Measurements from ENCODE around the gene PAK1IP1. TPM values are rescaled to one million over a fixed set of nuclear protein-coding genes. Genes with fewer than 3 reads are reported as not detected.
"Not testable (repeated sequence)": the region's sequence is repeated elsewhere in the genome, so short reads cannot be mapped to it uniquely, and the experiment has no call there.

Gene PAK1IP1
- total RNA-seq, 1 experiment from 2014 or later: 25.9 TPM

- Mint-ChIP-seq H3K27me3 (ENCODE audit: insufficient read depth, unreplicated experiment) (no peaks in the 10 kb centered on the region), H3K36me3 (ENCODE audit: insufficient read depth, unreplicated experiment) (peaks cover 10% of the 10 kb centered on the region), H3K9me3 (ENCODE audit: unreplicated experiment) (no peaks in the 10 kb centered on the region), H3K27ac (ENCODE audit: unreplicated experiment) (no peak overlapping the region), H3K4me1 (ENCODE audit: low read depth, unreplicated experiment) (peaks cover 13% of the 10 kb centered on the region), H3K4me3 (ENCODE audit: unreplicated experiment) (no peak overlapping the region)
- BruUV-seq (replicated peaks): no TSS peak
- POLR2A ChIA-PET: no interaction called here
- peaks cover 25% of the 10 kb centered on the region for H3K4me1 ChIP-seq
- H3K36me3 ChIP-seq (ENCODE audit: control insufficient read depth, insufficient read depth, low read length): no peaks in the 10 kb centered on the region
- no peaks in the 10 kb centered on the region for H3K27me3 ChIP-seq (replicated peaks; ENCODE audit: control insufficient read depth, insufficient read depth, low read length)
- intact Hi-C loops (cut with micrococcal nuclease; ENCODE audit: unreplicated experiment): no loop called here
- no peak for DNase-seq
- no peak for TF ChIP-seq CTCF (IDR thresholded peaks at IDR 0.05; ENCODE audit: insufficient read depth in 1 of 2, low read depth in 1 of 2, low read length in 1 of 2, severe bottlenecking in 1 of 2, unreplicated experiment in 1 of 2)
- H3K9me3 ChIP-seq: no peaks in the 10 kb centered on the region
- CTCF ChIA-PET: no interaction called here
- no peak overlapping the region for H3K4me3 ChIP-seq (ENCODE audit: low read depth, low read length)
Measured at GRCh38 chr6:10736731-10737130, 42.0 kb downstream of the PAK1IP1 start.

GRCh38 chr6:10740061-10740460 lies 45.3 kb downstream of the PAK1IP1 start:
- H3K9me3 ChIP-seq: no peaks in the 10 kb centered on the region
- CTCF ChIA-PET: no interaction called here
- peaks cover 8% of the 10 kb centered on the region for H3K4me1 ChIP-seq
- no peaks in the 10 kb centered on the region for H3K27me3 ChIP-seq (replicated peaks; ENCODE audit: control insufficient read depth, insufficient read depth, low read length)
- no peak overlapping the region for H3K4me3 ChIP-seq (ENCODE audit: low read depth, low read length)
- Mint-ChIP-seq H3K4me3 (ENCODE audit: unreplicated experiment) (no peak overlapping the region), H3K9me3 (ENCODE audit: unreplicated experiment) (no peaks in the 10 kb centered on the region), H3K36me3 (ENCODE audit: insufficient read depth, unreplicated experiment) (no peaks in the 10 kb centered on the region), H3K27ac (ENCODE audit: unreplicated experiment) (no peak overlapping the region), H3K4me1 (ENCODE audit: low read depth, unreplicated experiment) (peaks cover 5% of the 10 kb centered on the region), H3K27me3 (ENCODE audit: insufficient read depth, unreplicated experiment) (no peaks in the 10 kb centered on the region)
- TF ChIP-seq CTCF (IDR thresholded peaks at IDR 0.05; ENCODE audit: insufficient read depth in 1 of 2, low read depth in 1 of 2, low read length in 1 of 2, severe bottlenecking in 1 of 2, unreplicated experiment in 1 of 2): no peak
- BruUV-seq (replicated peaks): no TSS peak
- H3K36me3 ChIP-seq (ENCODE audit: control insufficient read depth, insufficient read depth, low read length): no peaks in the 10 kb centered on the region
- no peak for DNase-seq
- POLR2A ChIA-PET: no interaction called here
- intact Hi-C loops (cut with micrococcal nuclease; ENCODE audit: unreplicated experiment): no loop called here

- H3K9me3 Mint-ChIP-seq (ENCODE audit: unreplicated experiment); H3K4me3 Mint-ChIP-seq (ENCODE audit: unreplicated experiment); H3K27me3 Mint-ChIP-seq (ENCODE audit: insufficient read depth, unreplicated experiment); CTCF ChIA-PET; H3K4me1 Mint-ChIP-seq (ENCODE audit: low read depth, unreplicated experiment); H3K36me3 ChIP-seq (ENCODE audit: control insufficient read depth, insufficient read depth, low read length); POLR2A ChIA-PET; H3K4me3 ChIP-seq (ENCODE audit: low read depth, low read length); H3K27me3 ChIP-seq (replicated peaks; ENCODE audit: control insufficient read depth, insufficient read depth, low read length); DNase-seq; H3K36me3 Mint-ChIP-seq (ENCODE audit: insufficient read depth, unreplicated experiment); intact Hi-C loops (cut with micrococcal nuclease; ENCODE audit: unreplicated experiment); H3K27ac Mint-ChIP-seq (ENCODE audit: unreplicated experiment); BruUV-seq (replicated peaks); H3K9me3 ChIP-seq; H3K4me1 ChIP-seq: not testable (repeated sequence)
Measured at GRCh38 chr6:10741643-10742042, 46.9 kb downstream of the PAK1IP1 start.

- intact Hi-C loops (cut with micrococcal nuclease; ENCODE audit: unreplicated experiment): no loop called here
- no peak for DNase-seq
- no peaks in the 10 kb centered on the region; the same call in 1 of the 2 replicates for H3K4me1 ChIP-seq
- no peaks in the 10 kb centered on the region for H3K9me3 ChIP-seq
- peaks cover 8% of the 10 kb centered on the region for H3K4me1 Mint-ChIP-seq (ENCODE audit: low read depth, unreplicated experiment)
- POLR2A ChIA-PET: no interaction called here
- H3K27me3 ChIP-seq (replicated peaks; ENCODE audit: control insufficient read depth, insufficient read depth, low read length): no peaks in the 10 kb centered on the region
- CTCF ChIA-PET: no interaction called here
- BruUV-seq (replicated peaks): no TSS peak
- TF ChIP-seq CTCF (IDR thresholded peaks at IDR 0.05; ENCODE audit: insufficient read depth in 1 of 2, low read depth in 1 of 2, low read length in 1 of 2, severe bottlenecking in 1 of 2, unreplicated experiment in 1 of 2): no peak
- H3K9me3 Mint-ChIP-seq (ENCODE audit: unreplicated experiment): no peaks in the 10 kb centered on the region
- no peaks in the 10 kb centered on the region for H3K36me3 ChIP-seq (ENCODE audit: control insufficient read depth, insufficient read depth, low read length)
- H3K36me3 Mint-ChIP-seq (ENCODE audit: insufficient read depth, unreplicated experiment): peaks cover 3% of the 10 kb centered on the region
- H3K4me3 Mint-ChIP-seq (ENCODE audit: unreplicated experiment): no peak overlapping the region
- no peak overlapping the region for H3K4me3 ChIP-seq (ENCODE audit: low read depth, low read length)
- H3K27me3 Mint-ChIP-seq (ENCODE audit: insufficient read depth, unreplicated experiment): no peaks in the 10 kb centered on the region
- no peak overlapping the region for H3K27ac Mint-ChIP-seq (ENCODE audit: unreplicated experiment)
Measured at GRCh38 chr6:10742251-10742650, 47.5 kb downstream of the PAK1IP1 start.
